Measurements from ENCODE around the gene BIRC2. TPM values are rescaled to one million over a fixed set of nuclear protein-coding genes. Genes with fewer than 3 reads are reported as not detected.
A peak's percentile ranks its signal among the peaks of the same experiment; 100 is the strongest.
"Not testable (repeated sequence)": the region's sequence is repeated elsewhere in the genome, so short reads cannot be mapped to it uniquely, and the experiment has no call there.

The BIRC2 gene
- total and polyA plus RNA-seq, 2 experiments from 2014 or later = 15.3 to 25.2 TPM

- TF ChIP-seq NANOG (IDR thresholded peaks at IDR 0.05; ENCODE audit: borderline replicate concordance) (no peak), EZH2 (IDR thresholded peaks at IDR 0.05; ENCODE audit: low read depth, unreplicated experiment) (no peak), REST (IDR thresholded peaks at IDR 0.05; ENCODE audit: unreplicated experiment) (no peak), ETS1 (IDR thresholded peaks at IDR 0.05) (no peak), ZNF331 (CRISPR knock-in tag; IDR thresholded peaks at IDR 0.05; ENCODE audit: low read depth) (no peak)
Measured at GRCh38 chr11:102368472-102368871, 21.5 kb downstream of the BIRC2 start (continued).

GRCh38 chr11:102374633-102375424 is 27.8 kb downstream of the BIRC2 start:
- peaks cover 10% of the 10 kb centered on the region for H3K27me3 Mint-ChIP-seq (ENCODE audit: insufficient read depth, low read depth, poor library complexity)
- H3K27ac Mint-ChIP-seq = peak overlapping the region; percentile 96
- H3K4me2 ChIP-seq = peak overlapping the region; percentile 84
- H3K36me3 Mint-ChIP-seq (ENCODE audit: low read depth) = peaks cover 27% of the 10 kb centered on the region; the same call in 2 of the 3 replicates
- not testable (repeated sequence) for H3K36me3 ChIP-seq (ENCODE audit: insufficient read depth); H3K9me2 ChIP-seq (ENCODE audit: insufficient read depth); H3K4me1 Mint-ChIP-seq; DNase-seq (ENCODE audit: low spot score); H3K9me3 Mint-ChIP-seq; H4K20me1 ChIP-seq (replicated peaks; ENCODE audit: insufficient read depth); H3F3A ChIP-seq (replicated peaks; ENCODE audit: low read depth); H3K79me2 ChIP-seq (replicated peaks; ENCODE audit: insufficient read depth); H3K27me3 ChIP-seq (ENCODE audit: insufficient read depth)
- peak overlapping the region; percentile 88 for H2AFZ ChIP-seq
- peak overlapping the region; percentile 67 for H3K4me3 Mint-ChIP-seq
- peak overlapping the region; percentile 73; the same call in 1 of the 2 replicates for H3K27ac ChIP-seq (ENCODE audit: low read depth)
- H3K4me1 ChIP-seq (ENCODE audit: insufficient read depth) = peaks cover 12% of the 10 kb centered on the region
- H3K4me3 ChIP-seq = peak overlapping the region; percentile 59
- ATAC-seq = peak; percentile 42; the same call in 2 of the 3 replicates

- Histone ChIP-seq H3K9me2 (ENCODE audit: insufficient read depth) (no peaks in the 10 kb centered on the region), H4K20me1 (replicated peaks; ENCODE audit: insufficient read depth) (no peaks in the 10 kb centered on the region), H2AFZ (no peak overlapping the region), H3K79me2 (replicated peaks; ENCODE audit: insufficient read depth) (peaks cover 10% of the 10 kb centered on the region), H3K27me3 (ENCODE audit: insufficient read depth) (no peaks in the 10 kb centered on the region), H3K27ac (ENCODE audit: low read depth) (no peak overlapping the region), H3K4me2 (no peak overlapping the region; the same call in 1 of the 2 replicates), H3K4me1 (ENCODE audit: insufficient read depth) (peaks cover 12% of the 10 kb centered on the region), H3K4me3 (no peak overlapping the region), H3F3A (replicated peaks; ENCODE audit: low read depth) (no peaks in the 10 kb centered on the region), H3K36me3 (ENCODE audit: insufficient read depth) (no peaks in the 10 kb centered on the region)
- H3K27ac Mint-ChIP-seq = no peak overlapping the region
- DNase-seq (ENCODE audit: low spot score) (no peak), ATAC-seq (no peak)
- no peak overlapping the region for H3K4me3 Mint-ChIP-seq
- peaks cover 6% of the 10 kb centered on the region; the same call in 2 of the 3 replicates for H3K4me1 Mint-ChIP-seq
- peaks cover 31% of the 10 kb centered on the region; the same call in 2 of the 3 replicates for H3K36me3 Mint-ChIP-seq (ENCODE audit: low read depth)
- H3K27me3 Mint-ChIP-seq (ENCODE audit: insufficient read depth, low read depth, poor library complexity) = peaks cover 10% of the 10 kb centered on the region
- peaks cover 6% of the 10 kb centered on the region; the same call in 1 of the 3 replicates for H3K9me3 Mint-ChIP-seq
- TF ChIP-seq EZH2phosphoT487 (IDR thresholded peaks at IDR 0.05; ENCODE audit: unreplicated experiment) = no peak
- no peak for TF ChIP-seq ETS1 (IDR thresholded peaks at IDR 0.05)
- no peak for TF ChIP-seq JUNB (IDR thresholded peaks at IDR 0.05; ENCODE audit: unreplicated experiment)
- no peak for TF ChIP-seq CREB1 (CRISPR knock-in tag; IDR thresholded peaks at IDR 0.05; ENCODE audit: low read depth)
- TF ChIP-seq REST (IDR thresholded peaks at IDR 0.05; ENCODE audit: unreplicated experiment) = no peak
- no peak for TF ChIP-seq NANOG (IDR thresholded peaks at IDR 0.05; ENCODE audit: borderline replicate concordance)
Measured at GRCh38 chr11:102375720-102376399, 28.8 kb downstream of the BIRC2 start.

Measured in GM23338 (cell line).